Transverse colon (tissue), 4 donors: Measurements from ENCODE around the gene ZNF221. TPM values are rescaled to one million over a fixed set of nuclear protein-coding genes. Genes with fewer than 3 reads are reported as not detected.
"Not testable (repeated sequence)": the region's sequence is repeated elsewhere in the genome, so short reads cannot be mapped to it uniquely, and the experiment has no call there.

Experiments used
- DNase-seq: peaks from one replicate; pipeline ENCODE4 v3.0.0-alpha.2; 2019
- H3K27ac ChIP-seq, 4 donors: fragments of 200-600 bp; sonication (generic); 2 replicates each; pipeline ENCODE4 v1.5.1; 2016 to 2018; ENCODE audit warnings: inconsistent platforms in 4 of 4
- H3K27me3 ChIP-seq: fragments of 200-600 bp; sonication (generic); 2 replicates; pipeline ENCODE4 v1.5.1; 2017; ENCODE audit warnings: inconsistent platforms
- H3K36me3 ChIP-seq, 4 donors: fragments of 200-600 bp; sonication (generic); 2 replicates each; pipeline ENCODE4 v1.5.1; 2017 to 2019; ENCODE audit warnings: inconsistent platforms in 4 of 4
- H3K4me1 ChIP-seq, 4 donors: fragments of 200-600 bp; sonication (generic); 2 replicates each; pipeline ENCODE4 v1.5.1; 2017 to 2020; ENCODE audit warnings: inconsistent platforms in 4 of 4
- H3K4me3 ChIP-seq, 4 donors: fragments of 200-600 bp; sonication (generic); 1 replicate in 1 of 4; 2 replicates in 3 of 4; pipeline versions ENCODE4 v1.5.1 to v1.6.1; 2017 to 2019; ENCODE audit warnings: inconsistent platforms in 4 of 4
- H3K9me3 ChIP-seq, 2 donors: fragments of 200-600 bp; sonication (generic); 2 replicates each; pipeline ENCODE4 v1.5.1; 2017 to 2019; ENCODE audit warnings: inconsistent platforms in 2 of 2
- CTCF ChIP-seq, 5 experiments: fragments of 200-600 bp in 3 of 5; fragments of 450-650 bp in 2 of 5; sonication (generic) in 3 of 5; IDR thresholded peaks; 1 replicate in 2 of 5; 2 replicates in 3 of 5; pipeline ENCODE4 v1.5.1; 2016 to 2017; ENCODE audit warnings: antibody characterized with exemption in 5 of 5, inconsistent platforms in 3 of 5, mild to moderate bottlenecking in 2 of 5, moderate library complexity in 1 of 5
- EP300 ChIP-seq: sonication (generic); formaldehyde crosslinking; IDR thresholded peaks from one replicate; pipeline ENCODE4 v1.6.1; 2017; ENCODE audit warnings: antibody characterized with exemption, low read depth
- POLR2A ChIP-seq: fragments of 450-650 bp; IDR thresholded peaks from one replicate; pipeline ENCODE4 v1.6.1; 2016; ENCODE audit warnings: antibody characterized with exemption, mild to moderate bottlenecking, moderate library complexity
- POLR2AphosphoS5 ChIP-seq, 3 donors: sonication (generic); formaldehyde crosslinking; IDR thresholded peaks; one replicate each; pipeline ENCODE4 v1.6.1; 2016; ENCODE audit warnings: antibody characterized with exemption in 3 of 3
- WGBS, 2 donors: methylation state at CpG; one replicate each; pipeline ENCODE4 v1.1.5; 2018; ENCODE audit warnings: low coverage in 1 of 2; 5-methylcytosine and 5-hydroxymethylcytosine counted together
- in situ Hi-C, 4 donors: fragments of 200-750 bp; cut with MboI; loops; one replicate each; pipeline versions ENCODE4 v1.15.0 to v1.15.1; 2017; ENCODE audit warnings: low sequenced_read_pairs in 3 of 4, low pct_ligation_motif_present in 1 of 4, low pct_unique_long_range_greater_than_20kb in 1 of 4
- intact Hi-C: fragments of 100-400 bp; cut with DNase I; formaldehyde crosslinking; loops from one replicate; pipeline ENCODE4 v1.15.1; 2023; ENCODE audit warnings: low total_unique reads
- total RNA-seq, 4 donors: library from RNA; depleted of rRNA; stranded (reverse); fragments of >200 nt; gene quantifications; one replicate each; pipeline ENCODE4 v1.1.0, GENCODE V29; 2016

ZNF221 gene
- total RNA-seq, 4 donors from 2014 or later: 1.00 to 32.2 (median 3.7) TPM

GRCh38 chr19:43936188-43936587, 14.8 kb upstream of the ZNF221 start:
- Histone ChIP-seq H3K4me3 (no peak overlapping the region), H3K4me1 (peaks cover 0 to 20% (median 10%) of the 10 kb centered on the region in 4 donors), H3K27ac (no peak overlapping the region), H3K27me3 (no peaks in the 10 kb centered on the region), H3K36me3 (peaks cover 0 to 15% (median 6%) of the 10 kb centered on the region in 4 donors), H3K9me3 (peaks cover 0 to 4% of the 10 kb centered on the region in 2 donors)
- no peak for TF ChIP-seq CTCF (IDR thresholded peaks at IDR 0.05)
- no peak for TF ChIP-seq POLR2A
- no peak for TF ChIP-seq POLR2AphosphoS5 (IDR thresholded peaks at IDR 0.05)
- no peak for TF ChIP-seq EP300
- intact Hi-C loops: no loop called here
- in situ Hi-C loops: no loop called here
- WGBS, 2 donors: 43 to 65% methylated on average over 2 to 5 of the region's 5 CpGs
- DNase-seq: no peak

- DNase-seq: no peak
- Histone ChIP-seq H3K9me3 (peaks cover 0 to 10% of the 10 kb centered on the region in 2 donors), H3K27me3 (peaks cover 4% of the 10 kb centered on the region), H3K27ac (no peak overlapping the region), H3K36me3 (no peaks in the 10 kb centered on the region), H3K4me3 (no peak overlapping the region), H3K4me1 (peaks cover 0 to 6% (median 2%) of the 10 kb centered on the region in 4 donors)
- in situ Hi-C loops (no loop called here), intact Hi-C loops (no loop called here)
- 67 to 74% methylated on average over 3 of the region's 3 CpGs for WGBS, 2 donors
- TF ChIP-seq CTCF (IDR thresholded peaks at IDR 0.05): no peak
- no peak for TF ChIP-seq POLR2A
- no peak for TF ChIP-seq EP300
- no peak for TF ChIP-seq POLR2AphosphoS5 (IDR thresholded peaks at IDR 0.05)
Observed at GRCh38 chr19:43939557-43940260, 11.3 kb upstream of the ZNF221 start.

GRCh38 chr19:43940719-43941118, 10.3 kb upstream of the ZNF221 start:
- no peak for DNase-seq
- no peaks in the 10 kb centered on the region for H3K36me3 ChIP-seq
- intact Hi-C loops (no loop called here), in situ Hi-C loops (no loop called here)
- H3K4me1 ChIP-seq: peaks cover 0 to 3% (median 1%) of the 10 kb centered on the region in 4 donors
- 54 to 79% methylated on average over 1 to 4 of the region's 4 CpGs for WGBS, 2 donors
- H3K27me3 ChIP-seq: peaks cover 4% of the 10 kb centered on the region
- peaks cover 0 to 10% of the 10 kb centered on the region in 2 donors for H3K9me3 ChIP-seq
- H3K4me3 ChIP-seq: no peak overlapping the region
- no peak overlapping the region for H3K27ac ChIP-seq
- TF ChIP-seq POLR2A (no peak), CTCF (IDR thresholded peaks at IDR 0.05) (no peak), POLR2AphosphoS5 (IDR thresholded peaks at IDR 0.05) (no peak), EP300 (no peak)

- no peak for TF ChIP-seq EP300
- no peak for TF ChIP-seq POLR2A
- TF ChIP-seq CTCF (IDR thresholded peaks at IDR 0.05): no peak
- Histone ChIP-seq H3K36me3 (no peaks in the 10 kb centered on the region), H3K27me3 (peaks cover 4% of the 10 kb centered on the region), H3K4me3 (no peak overlapping the region), H3K27ac (no peak overlapping the region), H3K4me1 (no peaks in the 10 kb centered on the region), H3K9me3 (peaks cover 0 to 10% of the 10 kb centered on the region in 2 donors)
- no peak for DNase-seq
- in situ Hi-C loops: no loop called here
- WGBS, 2 donors: 72 to 76% methylated on average over 5 of the region's 5 CpGs
- intact Hi-C loops: no loop called here
Observed at GRCh38 chr19:43941209-43941608, 9.8 kb upstream of the ZNF221 start.

GRCh38 chr19:43947412-43947811, 3.6 kb upstream of the ZNF221 start:
- intact Hi-C loops, H3K4me1 ChIP-seq, H3K27ac ChIP-seq, H3K36me3 ChIP-seq, H3K4me3 ChIP-seq, DNase-seq, in situ Hi-C loops: not testable (repeated sequence)
- 0% methylated on average over 1 of the region's 1 CpG for WGBS, 2 donors
- Histone ChIP-seq H3K9me3 (peaks cover 13 to 24% of the 10 kb centered on the region in 2 donors), H3K27me3 (peaks cover 13% of the 10 kb centered on the region)

- intact Hi-C loops: loop anchor here (2.0 kb wide), 1 partner anchor 15 kb away; the partner anchor contains the start of gene ZNF45
- 79 to 88% methylated on average over 2 of the region's 2 CpGs for WGBS, 2 donors
- DNase-seq, in situ Hi-C loops, H3K4me1 ChIP-seq, H3K4me3 ChIP-seq, H3K27me3 ChIP-seq, H3K27ac ChIP-seq, H3K36me3 ChIP-seq: not testable (repeated sequence)
- H3K9me3 ChIP-seq: peaks cover 13 to 25% of the 10 kb centered on the region in 2 donors
Observed at GRCh38 chr19:43949803-43950202, 1.2 kb upstream of the ZNF221 start.
